ENCODE results near the gene IGSF6.

DNA sequence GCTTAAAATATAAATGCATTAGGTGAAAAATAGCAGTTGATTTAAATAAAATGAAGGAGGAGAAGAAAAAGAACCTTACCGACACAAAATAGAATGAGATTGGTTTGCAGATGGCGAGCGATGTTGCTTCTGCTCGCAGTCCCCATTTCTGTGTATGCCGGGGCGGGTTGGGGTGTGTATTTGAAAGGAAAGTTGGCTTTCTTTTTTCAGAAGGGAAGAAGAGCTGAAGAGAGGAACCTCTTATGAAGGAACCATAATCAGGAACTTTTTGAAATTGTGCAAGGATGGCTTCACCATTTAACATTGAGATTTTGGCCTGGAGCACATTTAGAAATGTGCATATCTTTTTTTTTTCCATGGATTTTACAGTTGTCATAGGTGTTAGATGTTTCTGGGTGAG is at the start of gene IGSF6:
- TF ChIP-seq POLR2A (conservative IDR thresholded peaks at IDR 0.05) (no peak), TCF7L2 (IDR thresholded peaks at IDR 0.05; ENCODE audit: low read depth, low read length) (no peak), SLC30A9 (CRISPR knock-in tag; IDR thresholded peaks at IDR 0.05) (no peak), CBFB (CRISPR knock-in tag; IDR thresholded peaks at IDR 0.05) (no peak), RBM17 (IDR thresholded peaks at IDR 0.05; ENCODE audit: borderline replicate concordance, low read depth, low read length) (no peak)
- TF ChIP-seq, protein P1, sequence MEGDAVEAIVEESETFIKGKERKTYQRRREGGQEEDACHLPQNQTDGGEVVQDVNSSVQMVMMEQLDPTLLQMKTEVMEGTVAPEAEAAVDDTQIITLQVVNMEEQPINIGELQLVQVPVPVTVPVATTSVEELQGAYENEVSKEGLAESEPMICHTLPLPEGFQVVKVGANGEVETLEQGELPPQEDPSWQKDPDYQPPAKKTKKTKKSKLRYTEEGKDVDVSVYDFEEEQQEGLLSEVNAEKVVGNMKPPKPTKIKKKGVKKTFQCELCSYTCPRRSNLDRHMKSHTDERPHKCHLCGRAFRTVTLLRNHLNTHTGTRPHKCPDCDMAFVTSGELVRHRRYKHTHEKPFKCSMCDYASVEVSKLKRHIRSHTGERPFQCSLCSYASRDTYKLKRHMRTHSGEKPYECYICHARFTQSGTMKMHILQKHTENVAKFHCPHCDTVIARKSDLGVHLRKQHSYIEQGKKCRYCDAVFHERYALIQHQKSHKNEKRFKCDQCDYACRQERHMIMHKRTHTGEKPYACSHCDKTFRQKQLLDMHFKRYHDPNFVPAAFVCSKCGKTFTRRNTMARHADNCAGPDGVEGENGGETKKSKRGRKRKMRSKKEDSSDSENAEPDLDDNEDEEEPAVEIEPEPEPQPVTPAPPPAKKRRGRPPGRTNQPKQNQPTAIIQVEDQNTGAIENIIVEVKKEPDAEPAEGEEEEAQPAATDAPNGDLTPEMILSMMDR (IDR thresholded peaks at IDR 0.05 in 2 of 3, conservative IDR thresholded peaks at IDR 0.05 in 1 of 3; ENCODE audit: insufficient read depth in 2 of 3, low read depth in 1 of 3, low read length in 3 of 3): no peak
- TF ChIP-seq, protein P2, sequence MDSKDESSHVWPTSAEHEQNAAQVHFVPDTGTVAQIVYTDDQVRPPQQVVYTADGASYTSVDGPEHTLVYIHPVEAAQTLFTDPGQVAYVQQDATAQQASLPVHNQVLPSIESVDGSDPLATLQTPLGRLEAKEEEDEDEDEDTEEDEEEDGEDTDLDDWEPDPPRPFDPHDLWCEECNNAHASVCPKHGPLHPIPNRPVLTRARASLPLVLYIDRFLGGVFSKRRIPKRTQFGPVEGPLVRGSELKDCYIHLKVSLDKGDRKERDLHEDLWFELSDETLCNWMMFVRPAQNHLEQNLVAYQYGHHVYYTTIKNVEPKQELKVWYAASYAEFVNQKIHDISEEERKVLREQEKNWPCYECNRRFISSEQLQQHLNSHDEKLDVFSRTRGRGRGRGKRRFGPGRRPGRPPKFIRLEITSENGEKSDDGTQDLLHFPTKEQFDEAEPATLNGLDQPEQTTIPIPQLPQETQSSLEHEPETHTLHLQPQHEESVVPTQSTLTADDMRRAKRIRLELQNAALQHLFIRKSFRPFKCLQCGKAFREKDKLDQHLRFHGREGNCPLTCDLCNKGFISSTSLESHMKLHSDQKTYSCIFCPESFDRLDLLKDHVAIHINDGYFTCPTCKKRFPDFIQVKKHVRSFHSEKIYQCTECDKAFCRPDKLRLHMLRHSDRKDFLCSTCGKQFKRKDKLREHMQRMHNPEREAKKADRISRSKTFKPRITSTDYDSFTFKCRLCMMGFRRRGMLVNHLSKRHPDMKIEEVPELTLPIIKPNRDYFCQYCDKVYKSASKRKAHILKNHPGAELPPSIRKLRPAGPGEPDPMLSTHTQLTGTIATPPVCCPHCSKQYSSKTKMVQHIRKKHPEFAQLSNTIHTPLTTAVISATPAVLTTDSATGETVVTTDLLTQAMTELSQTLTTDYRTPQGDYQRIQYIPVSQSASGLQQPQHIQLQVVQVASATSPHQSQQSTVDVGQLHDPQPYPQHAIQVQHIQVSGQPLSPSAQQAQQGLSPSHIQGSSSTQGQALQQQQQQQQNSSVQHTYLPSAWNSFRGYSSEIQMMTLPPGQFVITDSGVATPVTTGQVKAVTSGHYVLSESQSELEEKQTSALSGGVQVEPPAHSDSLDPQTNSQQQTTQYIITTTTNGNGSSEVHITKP (IDR thresholded peaks at IDR 0.05; ENCODE audit: partially characterized antibody): no peak
